ENCODE measurements around the gene ZRSR2.

Gene ZRSR2

DNA sequence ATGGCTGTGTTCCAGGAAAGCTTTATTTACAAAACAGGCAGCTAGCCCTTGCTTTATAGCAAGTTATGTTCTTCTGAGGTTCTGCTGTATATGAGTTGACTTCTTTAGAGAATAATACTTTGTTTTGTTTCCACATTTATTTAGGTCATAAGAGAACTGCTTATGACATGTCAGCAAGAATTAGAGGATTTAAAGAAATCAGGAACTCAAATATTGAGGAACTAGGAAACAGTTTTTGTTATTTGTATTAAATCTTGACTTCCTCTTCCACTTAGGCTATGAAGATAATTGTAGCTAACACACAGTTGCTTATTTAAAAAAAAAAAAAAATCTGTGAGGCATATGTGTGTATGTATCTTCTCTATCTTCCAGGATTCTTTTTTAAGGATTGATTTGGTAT, 14.3 kb downstream of the ZRSR2 start:
- no peak for TF ChIP-seq CTCF (IDR thresholded peaks at IDR 0.05; ENCODE audit: insufficient read depth, low read depth, low read length, missing control alignments)
- no peak overlapping the region for H3K4me3 ChIP-seq (ENCODE audit: low read depth, low read length)
- DNase-seq (ENCODE audit: low read depth), result no peak

DNA sequence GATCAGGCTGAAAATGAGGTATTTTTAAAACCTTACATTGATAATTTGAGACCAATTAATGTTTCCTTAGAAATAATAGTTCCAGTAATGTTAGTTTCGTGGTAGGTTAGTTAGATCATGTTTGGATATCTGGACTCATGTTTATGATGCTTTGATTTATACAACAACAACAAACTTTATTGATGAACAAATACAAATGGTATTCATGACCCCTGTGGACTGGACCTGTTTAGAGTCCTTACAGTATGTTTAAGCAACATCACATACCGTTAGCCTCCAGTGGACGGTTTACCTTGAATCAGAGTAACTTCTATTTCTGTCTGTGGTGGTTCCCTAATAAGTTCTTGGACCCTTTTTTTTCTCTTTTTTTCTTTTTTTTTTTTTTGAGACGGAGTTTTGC, 18.0 kb downstream of the ZRSR2 start:
- H3K4me3 ChIP-seq (ENCODE audit: low read depth, low read length), result no peak overlapping the region
- no peak for TF ChIP-seq CTCF (IDR thresholded peaks at IDR 0.05; ENCODE audit: insufficient read depth, low read depth, low read length, missing control alignments)
- DNase-seq (ENCODE audit: low read depth), result no peak

GRCh38 chrX:15812192-15812938, 22.1 kb downstream of the ZRSR2 start:
- no peak overlapping the region for H3K4me3 ChIP-seq (ENCODE audit: low read depth, low read length)
- TF ChIP-seq CTCF (IDR thresholded peaks at IDR 0.05; ENCODE audit: insufficient read depth, low read depth, low read length, missing control alignments), result no peak
- no peak for DNase-seq (ENCODE audit: low read depth)

DNA sequence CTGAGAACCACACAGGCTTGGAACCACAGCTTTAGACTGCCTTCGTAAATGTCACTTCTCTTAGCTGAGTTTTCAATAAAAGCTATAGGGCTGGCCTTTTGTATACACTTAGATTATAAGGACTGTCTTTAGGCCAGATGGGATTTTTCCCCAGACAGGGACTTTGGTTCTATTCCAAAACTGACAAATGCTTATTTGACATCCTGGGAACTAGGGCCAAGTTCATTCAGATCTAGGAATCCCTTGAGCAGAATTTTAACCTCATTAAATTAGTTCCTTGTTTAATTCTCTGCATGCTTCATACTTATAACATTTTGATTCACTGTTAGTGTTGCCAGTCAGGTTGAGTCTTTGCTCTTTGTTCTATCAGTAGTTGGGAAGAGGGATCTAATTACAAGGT, 23.1 kb downstream of the ZRSR2 start:
- TF ChIP-seq CTCF (IDR thresholded peaks at IDR 0.05; ENCODE audit: insufficient read depth, low read depth, low read length, missing control alignments), result no peak
- DNase-seq (ENCODE audit: low read depth), result no peak
- no peak overlapping the region for H3K4me3 ChIP-seq (ENCODE audit: low read depth, low read length)

DNA sequence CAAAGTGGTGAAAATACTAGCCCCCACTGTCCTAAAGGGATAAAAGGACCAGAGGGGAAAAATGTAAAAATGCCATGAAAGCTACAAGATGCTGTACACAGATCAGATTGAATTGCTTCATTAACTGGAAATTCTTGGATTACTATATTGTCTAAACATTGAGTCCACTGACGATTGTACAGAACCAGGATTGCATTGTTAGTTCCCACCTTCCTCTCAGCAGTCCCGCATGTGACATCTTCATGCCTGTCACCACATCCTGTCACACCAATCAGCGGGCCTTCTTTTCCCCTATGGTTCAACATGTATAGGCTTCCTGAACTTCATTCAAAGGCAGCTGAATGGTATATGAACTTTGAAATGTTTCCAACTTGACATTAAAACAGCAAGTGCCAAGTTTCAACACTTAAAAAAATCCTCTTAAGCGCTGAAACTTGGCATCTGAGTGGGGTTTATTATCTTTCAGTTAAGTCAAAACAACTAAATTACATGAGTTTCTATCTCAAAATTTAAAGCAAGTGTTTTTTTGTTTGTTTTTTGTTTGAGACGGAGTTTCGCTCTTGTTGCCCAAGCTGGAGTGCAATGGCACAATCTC, 24.6 kb downstream of the ZRSR2 start:
- no peak for DNase-seq (ENCODE audit: low read depth)
- no peak overlapping the region for H3K4me3 ChIP-seq (ENCODE audit: low read depth, low read length)
- TF ChIP-seq CTCF (IDR thresholded peaks at IDR 0.05; ENCODE audit: insufficient read depth, low read depth, low read length, missing control alignments), result no peak

- TF ChIP-seq CTCF (IDR thresholded peaks at IDR 0.05; ENCODE audit: insufficient read depth, low read depth, low read length, missing control alignments), result peak; percentile 47
- peak; percentile 56 for DNase-seq (ENCODE audit: low read depth)
- H3K4me3 ChIP-seq (ENCODE audit: low read depth, low read length), result no peak overlapping the region
Observed at GRCh38 chrX:15815779-15816437, 25.6 kb downstream of the ZRSR2 start.
